HG03457 (cell line): ENCODE measurements around the gene PCP2.
"Not testable (repeated sequence)": the region's sequence is repeated elsewhere in the genome, so short reads cannot be mapped to it uniquely, and the experiment has no call there.

Source experiments
- ATAC-seq: cut with Tn5 transposase; IDR thresholded peaks from one replicate; pipeline ENCODE4 v1.9.1; 2021; ENCODE audit warnings: moderate number of reproducible peaks; ENCODE audit not compliant: unreplicated experiment

The PCP2 gene

DNA sequence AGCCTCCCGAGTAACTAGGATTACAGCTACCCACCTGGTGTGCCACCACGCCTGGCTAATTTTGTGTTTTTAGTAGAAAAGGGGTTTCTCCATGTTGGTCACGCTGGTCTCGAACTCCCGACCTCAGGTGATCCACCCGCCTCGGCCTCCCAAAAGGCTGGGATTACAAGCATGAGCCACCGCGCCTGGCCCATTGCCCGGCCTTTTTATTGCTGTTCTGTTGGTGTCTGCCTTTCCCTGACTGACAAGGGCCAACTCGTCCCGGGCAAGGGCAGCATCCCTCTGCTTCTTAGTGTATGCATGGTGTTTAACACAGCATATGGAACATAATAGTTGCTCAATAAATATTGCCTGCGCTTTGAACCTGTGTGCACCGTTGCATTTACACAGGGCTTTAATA is 29.1 kb upstream of the PCP2 start:
- no peak for ATAC-seq

DNA sequence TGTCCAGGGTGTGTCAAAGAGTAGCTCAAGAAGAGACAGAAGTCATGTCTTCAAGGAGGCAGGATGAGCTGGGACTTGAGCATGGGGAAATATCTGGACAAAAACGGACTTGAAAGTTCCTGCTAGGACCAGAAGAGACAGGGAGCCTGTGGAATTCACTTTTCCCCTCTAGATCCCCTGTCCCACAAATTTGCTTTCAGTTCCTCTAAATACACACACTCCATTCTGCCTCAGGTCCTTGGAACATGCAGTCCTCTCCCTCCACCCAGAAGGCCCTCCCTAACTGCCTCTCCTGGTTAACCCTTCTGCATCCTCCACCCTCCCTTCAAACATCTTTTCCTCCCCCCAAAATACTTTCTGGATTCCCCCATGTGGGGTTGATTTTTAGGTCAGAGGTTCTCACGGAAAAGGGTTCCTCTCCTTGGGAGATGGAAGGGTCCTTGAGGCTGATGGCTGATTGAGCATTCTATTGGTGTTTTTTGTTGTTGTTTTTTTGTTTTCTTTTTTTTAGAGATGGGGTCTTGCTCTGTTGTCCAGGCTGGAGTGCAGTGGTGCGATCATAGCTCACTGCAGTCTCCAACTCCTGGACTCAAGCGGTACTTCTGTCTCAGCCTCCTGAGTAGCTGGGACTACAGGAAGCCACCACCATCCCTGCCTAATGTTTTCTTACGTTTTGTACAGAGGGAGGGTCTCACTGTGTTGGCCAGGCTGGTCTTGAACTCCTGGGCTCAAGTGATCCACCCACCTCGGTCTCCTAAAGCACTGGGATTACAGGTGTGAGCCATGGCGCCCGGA is 28.4 kb upstream of the PCP2 start:
- ATAC-seq: no peak

DNA sequence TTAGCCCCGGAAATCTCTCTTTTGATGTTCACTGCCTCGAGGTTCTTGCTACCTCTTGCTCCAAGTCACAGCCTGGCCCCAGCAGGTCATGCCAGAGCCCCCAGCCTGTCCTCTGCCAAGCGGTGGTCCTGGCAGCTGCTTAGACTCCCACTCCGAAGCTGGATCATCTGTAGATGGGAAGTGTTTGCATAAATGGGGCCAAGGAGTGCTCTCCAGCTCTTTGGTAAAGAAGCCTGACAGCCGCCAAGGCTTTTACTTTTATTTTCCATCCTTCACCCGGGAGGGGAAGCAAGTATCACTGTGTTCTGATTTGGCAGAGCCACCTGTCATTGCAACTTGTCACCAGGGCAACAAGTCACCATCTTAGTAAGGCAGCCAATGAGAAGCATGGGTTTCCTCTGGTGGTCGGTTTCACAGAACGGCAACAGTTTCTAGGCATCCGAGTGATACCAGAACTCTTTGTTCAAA is 24.7 kb upstream of the PCP2 start:
- no peak for ATAC-seq

DNA sequence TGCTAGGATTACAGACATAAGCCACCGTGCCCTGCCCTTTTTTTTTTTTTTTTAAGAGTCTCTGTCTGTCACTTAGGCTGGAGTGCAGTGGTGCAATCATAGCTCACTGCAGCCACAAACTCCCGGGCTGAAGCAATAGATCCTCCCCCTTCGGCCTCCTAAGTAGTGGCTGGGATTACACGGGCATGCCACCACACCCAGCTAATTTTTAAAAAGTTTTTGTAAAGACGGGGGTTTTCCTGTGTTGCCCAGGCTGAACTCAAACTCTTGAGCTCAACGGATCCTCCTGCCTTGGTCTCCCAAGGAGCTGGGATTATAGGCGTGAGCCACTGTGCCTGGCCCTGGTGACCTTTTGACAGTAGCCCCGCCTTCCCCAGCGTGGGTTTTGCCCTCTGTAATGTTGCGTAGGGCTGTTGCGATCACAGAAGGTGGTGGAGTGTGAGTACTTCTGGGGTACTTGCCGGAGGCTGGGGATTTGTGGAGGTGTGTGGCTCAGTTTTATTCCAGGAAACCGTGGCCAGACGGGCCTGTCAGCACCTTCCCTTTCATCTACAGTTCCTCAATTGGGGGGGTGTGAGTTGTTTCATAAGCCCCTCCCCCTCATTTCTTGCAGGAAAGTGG is 23.7 kb upstream of the PCP2 start:
- no peak for ATAC-seq

DNA sequence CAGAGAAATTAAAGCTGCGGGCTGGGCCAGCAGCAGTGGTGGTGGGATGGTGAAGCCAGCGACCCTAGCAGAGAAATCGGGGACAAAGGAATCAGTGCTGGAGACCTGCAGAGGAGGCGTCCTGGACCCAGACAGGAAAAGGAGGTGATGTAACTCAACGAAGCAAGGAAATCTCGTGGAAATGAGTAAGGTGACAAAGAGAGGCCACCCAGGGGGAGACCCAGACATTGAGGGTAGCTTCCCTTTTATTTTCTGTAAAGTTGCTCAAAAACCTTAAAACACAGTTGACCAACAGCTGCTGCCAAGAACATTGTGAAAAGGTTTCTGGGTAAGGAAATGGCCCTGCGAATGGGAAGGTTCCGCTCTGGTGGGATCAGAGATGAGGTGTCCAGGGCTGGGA is 22.1 kb upstream of the PCP2 start:
- no peak for ATAC-seq

DNA sequence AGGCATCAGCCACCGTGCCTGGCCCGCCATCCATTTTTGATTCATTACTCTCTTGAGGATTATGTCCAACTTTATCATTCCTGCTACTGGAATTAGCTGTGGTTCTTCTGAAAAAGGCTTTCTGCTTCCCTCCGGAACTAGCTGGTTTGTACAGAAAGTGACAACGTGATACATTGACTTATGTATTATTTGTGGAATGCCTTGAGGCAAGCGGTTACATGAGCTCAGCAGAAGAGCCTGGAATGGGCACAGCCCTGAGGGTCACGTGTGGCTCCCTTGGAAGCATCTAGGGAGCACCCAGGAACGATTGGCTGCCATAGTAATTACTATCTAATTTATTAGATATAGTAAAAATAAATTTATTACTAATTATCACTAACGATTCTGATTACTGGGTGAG is 20.9 kb upstream of the PCP2 start:
- no peak for ATAC-seq

DNA sequence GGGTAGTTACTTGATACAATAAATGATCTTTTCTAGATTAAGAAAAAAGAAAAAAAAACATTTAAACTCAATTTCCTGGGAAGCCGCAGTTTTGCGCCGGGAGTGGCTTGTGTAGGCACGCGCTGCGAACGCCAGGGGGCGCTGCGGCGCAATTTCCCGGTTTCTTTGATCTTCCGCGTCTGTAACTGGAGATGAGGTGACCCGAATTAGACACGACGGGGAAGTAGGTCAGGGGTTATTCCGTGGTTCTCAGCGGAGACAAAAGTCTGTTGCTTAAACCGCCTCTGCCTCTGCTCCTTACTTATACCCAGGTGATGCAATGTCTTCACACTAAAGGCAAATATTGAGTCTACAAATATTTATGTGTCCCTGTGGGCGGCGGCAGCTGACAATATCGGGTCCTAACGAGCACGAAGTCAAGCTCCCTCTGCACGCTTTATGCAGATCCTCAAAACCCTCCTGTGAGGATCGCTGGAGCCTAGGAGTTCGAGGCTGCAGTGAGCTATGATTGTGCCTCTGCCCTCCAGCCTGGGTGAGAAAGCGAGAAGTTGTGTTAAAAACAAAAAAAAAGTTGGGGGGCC is 18.6 kb upstream of the PCP2 start:
- ATAC-seq: no peak

DNA sequence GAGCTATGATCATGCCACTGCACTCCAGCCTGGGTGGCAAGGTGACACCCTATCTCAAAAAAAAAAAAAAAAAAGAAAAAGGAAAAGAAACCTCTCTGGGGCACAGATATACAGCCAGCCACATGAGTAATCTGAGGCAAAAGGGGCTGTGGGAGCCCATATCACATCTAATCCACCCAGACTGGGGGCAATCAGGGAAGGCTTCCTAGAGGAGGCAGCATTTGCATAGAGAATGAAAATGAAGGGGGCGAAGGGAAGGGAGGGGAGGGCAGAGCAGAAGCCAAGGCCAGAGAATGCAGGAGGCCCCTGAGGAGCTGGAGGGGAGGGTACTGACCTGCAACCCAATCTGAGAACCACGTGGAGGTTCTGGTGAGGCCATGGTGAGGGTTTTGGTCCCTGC is 16.6 kb upstream of the PCP2 start:
- ATAC-seq: no peak

DNA sequence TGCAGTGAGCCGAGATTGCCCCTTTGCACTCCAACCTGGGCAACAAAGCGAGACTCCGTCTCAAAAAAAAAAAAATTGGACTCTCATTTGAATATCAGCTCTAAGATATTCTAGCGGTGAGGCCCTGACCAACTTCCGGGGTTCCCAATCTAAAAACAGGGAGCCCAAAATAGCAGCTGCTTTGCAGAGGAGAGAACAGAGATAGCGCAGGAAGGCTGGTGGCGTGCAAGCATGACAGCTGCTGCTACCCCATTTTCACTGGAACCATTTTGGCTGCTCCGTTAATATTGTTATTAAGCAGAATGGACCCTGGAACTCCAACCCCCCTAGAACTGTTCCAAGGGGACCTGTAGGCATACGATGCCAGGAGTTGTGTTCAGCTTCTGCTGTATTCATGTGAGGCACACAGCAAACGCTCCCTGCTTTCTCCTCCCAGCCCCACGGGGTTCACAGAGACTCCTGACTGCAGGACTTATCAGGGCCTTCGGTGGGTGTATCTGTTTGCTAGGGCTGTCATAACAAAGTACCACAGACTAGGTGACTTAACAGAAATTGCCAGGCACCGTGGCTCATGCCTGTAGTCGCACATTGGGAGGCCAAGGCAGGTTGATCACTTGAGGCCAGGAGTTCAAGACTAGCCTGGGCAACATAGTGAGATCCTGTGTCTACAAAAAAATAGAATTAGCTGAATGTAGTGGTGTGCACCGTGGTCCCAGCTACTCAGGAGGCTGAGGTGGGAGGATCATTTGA is 14.9 kb upstream of the PCP2 start:
- ATAC-seq: no peak

DNA sequence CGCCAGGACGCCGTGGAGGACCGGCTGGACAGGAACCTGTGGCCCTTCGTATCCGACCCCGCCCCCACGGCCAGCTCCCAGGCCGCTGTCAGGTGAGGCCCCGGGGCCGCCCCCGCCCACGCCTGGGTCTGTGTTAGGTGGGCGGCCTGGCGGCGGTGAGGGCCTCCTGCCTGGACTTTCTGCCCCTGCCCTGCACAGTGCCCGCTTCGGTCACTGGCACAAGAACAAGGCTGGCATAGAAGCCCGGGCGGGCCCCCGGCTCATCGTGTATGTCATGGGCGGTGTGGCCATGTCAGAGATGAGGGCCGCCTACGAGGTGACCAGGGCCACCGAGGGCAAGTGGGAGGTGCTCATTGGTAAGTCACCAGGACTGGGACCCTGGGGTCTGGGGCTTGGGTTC is 13.6 kb upstream of the PCP2 start:
- no peak for ATAC-seq

DNA sequence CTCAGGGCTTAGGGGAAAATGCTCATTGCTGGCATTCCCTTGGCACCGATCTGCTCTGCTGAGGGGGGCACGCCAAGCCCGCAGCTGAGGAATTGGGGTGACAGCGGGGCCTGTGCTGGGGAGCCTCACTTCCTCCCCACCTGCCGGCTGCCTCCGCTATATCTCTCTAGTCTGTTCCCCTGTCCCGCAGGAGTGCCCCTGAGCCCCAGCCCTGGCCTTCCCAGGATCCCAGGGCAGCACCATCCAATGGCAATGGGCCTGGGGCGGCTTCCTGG is 12.8 kb upstream of the PCP2 start:
- ATAC-seq: no peak

DNA sequence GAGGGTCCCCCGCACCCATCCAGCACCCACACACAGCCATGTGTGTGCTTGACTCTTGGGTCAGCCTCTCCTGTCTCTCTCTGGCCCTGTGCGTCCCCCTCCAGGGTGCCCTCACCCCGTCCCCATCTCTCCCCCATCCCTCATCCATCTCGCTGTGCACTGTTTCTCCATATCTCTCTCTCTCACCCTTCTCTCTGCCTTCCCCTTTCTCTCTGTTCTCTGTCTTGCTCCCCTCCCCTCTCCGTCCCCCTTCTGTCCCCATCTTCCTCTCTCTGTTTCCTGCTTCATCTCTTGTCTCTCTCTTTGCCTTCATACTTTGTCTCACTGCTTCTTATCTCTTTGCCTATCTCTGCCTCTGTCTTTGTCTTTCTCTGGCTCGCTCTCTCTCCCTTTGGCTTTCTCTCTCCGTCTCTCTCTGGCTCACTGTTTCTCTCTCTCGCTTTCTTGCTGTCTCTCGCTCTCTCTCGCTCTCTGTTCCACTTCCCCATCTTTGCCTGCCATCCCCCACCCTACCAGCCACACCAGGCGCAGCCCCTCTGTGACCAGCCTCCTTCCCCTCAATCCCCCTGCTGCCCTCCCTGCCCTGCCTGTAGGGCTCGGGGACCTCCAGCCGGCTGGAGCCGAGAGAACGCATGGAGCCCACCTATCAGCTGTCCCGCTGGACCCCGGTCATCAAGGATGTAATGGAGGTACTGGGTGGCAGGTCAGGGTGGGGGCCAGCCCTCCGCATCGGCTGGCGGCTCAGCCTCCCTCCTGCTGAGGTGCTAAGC is 12.3 kb upstream of the PCP2 start:
- no peak for ATAC-seq

DNA sequence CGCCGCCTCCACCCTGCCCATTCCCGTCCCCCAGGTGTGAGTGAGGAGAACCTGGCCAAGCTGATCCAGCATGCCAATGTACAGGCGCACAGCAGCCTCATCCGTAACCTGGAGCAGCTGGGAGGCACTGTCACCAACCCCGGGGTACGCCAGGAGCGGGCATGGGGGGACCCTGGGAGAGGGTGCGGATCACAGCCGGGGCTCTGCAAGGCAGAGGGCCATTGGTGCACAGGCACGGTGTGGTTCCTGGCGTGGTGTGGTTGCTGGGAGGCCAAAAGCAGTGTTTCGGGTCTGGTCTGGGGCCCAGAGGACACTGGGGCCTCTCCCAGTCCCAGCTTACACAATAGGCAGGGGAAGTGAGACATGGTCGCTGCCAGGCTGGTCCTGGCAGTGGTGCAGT is 11.6 kb upstream of the PCP2 start:
- no peak for ATAC-seq

DNA sequence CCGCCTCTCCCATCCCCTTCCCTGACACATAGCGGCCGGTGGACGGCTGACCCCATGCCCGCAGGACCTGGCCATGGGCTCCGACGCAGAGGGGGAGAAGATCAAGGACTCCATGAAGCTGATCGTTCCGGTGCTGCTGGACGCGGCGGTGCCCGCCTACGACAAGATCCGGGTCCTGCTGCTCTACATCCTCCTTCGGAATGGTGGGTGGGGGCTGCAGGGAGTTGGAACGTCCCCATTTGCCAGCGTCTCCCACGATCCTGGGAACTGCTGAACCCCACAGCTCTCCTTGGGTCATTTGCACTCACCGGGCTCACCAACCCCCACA is 11.0 kb upstream of the PCP2 start:
- no peak for ATAC-seq

DNA sequence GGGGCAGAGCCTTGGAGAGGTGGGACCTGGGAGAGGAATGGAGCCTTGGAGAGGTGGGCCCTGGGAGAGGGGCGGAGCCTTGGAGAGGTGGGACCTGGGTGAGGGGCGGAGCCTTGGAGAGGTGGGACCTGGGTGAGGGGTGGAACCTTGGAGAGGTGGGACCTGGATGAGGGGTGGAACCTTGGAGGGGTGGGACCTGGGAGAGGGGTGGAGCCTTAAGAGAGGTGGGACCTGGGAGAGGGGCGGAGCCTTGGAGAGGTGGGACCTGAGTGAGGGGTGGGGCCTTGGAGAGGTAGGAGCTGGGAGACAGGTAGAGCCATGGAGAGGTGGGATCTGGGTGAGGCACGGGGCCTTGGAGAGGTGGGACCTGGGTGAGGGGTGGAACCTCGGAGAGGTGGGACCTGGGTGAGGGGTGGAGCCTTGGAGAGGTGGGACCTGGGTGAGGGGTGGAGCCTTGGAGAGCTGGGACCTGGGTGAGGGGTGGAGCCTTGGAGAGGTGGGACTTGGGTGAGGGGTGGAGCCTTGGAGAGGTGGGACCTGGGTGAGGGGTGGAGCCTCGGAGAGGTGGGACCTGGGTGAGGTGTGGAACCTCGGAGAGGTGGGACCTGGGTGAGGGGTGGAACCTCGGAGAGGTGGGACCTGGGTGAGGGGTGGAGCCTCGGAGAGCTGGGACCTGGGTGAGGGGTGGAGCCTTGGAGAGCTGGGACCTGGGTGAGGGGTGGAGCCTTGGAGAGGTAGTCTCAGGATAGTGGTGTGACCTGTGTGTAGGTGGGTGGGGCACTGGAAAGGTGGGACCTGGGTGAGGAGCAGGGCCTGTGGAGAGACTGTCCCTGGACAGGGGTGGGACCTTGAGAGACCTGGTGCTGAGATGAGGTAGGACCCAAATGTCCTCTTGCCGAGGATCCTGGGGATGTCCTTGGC is 10.4 kb upstream of the PCP2 start:
- ATAC-seq: not testable (repeated sequence)

DNA sequence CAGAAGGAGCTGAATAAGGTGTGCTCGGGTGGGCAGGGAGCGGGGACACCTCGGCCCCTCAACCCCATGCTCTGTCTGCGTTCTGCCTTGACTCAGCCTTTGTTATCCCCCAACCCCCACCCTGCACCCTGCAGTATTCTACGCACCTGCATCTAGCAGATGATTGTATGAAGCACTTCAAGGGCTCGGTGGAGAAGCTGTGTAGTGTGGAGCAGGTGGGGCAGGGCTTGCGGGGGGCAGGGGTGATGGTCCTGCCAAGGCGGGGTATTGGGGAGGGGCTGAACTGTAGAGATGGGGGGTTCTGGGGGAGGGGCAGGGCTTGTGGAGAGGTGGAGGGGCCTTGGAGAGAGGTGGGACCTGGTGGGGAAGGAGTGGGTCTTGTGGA is 9.5 kb upstream of the PCP2 start:
- no peak for ATAC-seq

DNA sequence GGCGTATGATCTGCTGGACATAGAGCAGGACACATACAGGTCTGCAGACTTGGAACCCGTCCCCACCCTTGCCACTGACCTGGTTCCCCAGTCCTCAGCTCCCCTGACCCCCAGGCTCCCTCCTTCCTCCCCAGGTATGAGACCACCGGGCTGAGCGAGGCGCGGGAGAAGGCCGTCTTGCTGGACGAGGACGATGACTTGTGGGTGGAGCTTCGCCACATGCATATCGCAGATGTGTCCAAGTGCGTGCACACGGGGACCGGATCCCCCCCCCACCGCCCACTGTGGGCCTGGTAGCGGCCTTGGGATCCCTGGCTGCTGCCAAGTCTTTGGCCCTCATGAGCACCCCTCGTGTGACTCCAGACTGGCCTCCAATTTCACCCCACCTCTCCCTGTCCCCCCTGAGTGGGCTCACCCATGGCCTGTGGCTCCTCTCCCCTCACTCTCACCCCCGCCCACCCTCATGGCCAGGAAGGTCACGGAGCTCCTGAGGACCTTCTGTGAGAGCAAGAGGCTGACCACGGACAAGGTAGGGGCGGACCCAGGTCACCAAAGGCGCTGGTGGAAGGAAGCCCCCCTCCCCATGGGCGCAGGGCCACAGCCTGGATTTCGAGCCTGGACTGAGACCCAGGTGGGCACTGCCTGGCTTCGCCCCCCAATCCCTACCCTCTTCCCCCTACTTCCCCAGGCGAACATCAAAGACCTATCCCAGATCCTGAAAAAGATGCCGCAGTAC is 8.9 kb upstream of the PCP2 start:
- ATAC-seq: no peak

DNA sequence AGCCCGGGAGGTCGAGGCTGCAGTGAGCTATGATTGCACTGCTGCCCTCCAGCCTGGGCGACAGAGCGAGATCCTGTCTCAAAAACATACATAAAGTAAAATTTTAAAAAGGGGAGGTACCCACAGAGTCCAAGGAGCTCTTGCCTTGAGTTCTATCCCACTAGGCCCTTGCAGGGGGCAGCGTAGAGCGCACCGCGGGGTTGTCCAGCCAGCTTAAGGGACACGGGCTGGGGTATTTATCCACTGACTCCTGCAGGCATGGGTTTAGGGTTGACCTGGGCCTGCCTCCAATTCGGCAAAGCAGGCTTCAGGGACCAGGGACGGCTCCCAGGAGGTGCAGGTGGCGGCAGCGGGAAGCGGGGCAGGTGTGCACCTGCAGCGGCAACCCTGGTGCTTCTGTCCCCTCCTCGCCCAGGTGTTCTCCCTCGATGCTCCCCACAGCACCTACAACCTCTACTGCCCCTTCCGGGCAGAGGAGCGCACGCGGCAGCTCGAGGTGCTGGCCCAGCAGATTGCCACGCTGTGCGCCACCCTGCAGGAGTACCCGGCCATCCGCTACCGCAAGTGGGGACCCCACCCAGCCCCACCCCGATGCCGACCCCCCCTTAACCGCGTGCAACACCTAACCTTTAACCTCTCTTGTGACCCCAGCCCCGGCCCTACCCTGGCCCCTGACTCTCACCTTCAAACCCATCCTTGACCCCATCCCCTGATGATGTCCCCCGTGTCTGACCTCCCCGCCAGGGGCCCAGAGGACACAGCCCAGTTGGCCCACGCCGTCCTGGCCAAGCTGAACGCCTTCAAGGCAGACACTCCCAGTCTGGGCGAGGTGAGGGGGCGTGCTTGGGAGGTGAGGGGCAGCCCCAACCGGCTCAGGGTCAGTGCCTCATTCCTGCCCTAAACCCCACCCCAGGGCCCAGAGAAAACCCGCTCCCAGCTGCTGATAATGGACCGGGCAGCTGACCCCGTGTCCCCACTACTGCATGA is 8.1 kb upstream of the PCP2 start:
- no peak for ATAC-seq
